SK-N-SH (cell line): ENCODE results near the gene ZMYND8. TPM values are rescaled to one million over a fixed set of nuclear protein-coding genes. Genes with fewer than 3 reads are reported as not detected.

ENCODE experiments used
- CTCF ChIA-PET: fragments of 300-600, 350-600 bp; formaldehyde crosslinking; extraction: SDS; loops from one replicate; lab custom pipeline; 2021; lab: Yijun Ruan, JAX
- POLR2A ChIA-PET: fragments of 350-600 bp; sonication (Branson Sonifier 250); formaldehyde crosslinking; extraction: SDS; loops from one replicate; lab custom pipeline; 2020; ENCODE audit warnings: antibody characterized with exemption, inconsistent platforms; lab: Yijun Ruan, JAX
- DNase-seq: peaks from one replicate; pipeline ENCODE4 v3.0.0; 2012
- H2AFZ ChIP-seq: fragments of 200-600 bp; sonication (generic); 2 replicates; pipeline ENCODE4 v1.8.1; 2016; ENCODE audit warnings: antibody characterized with exemption, mild to moderate bottlenecking, low read depth
- H3F3A ChIP-seq: fragments of 200-600 bp; sonication (generic); replicated peaks from 2 replicates; pipeline ENCODE3; 2016; ENCODE audit warnings: antibody characterized with exemption, mild to moderate bottlenecking; ENCODE audit not compliant: insufficient read depth
- H3K27ac ChIP-seq, 2 experiments: fragments of 200-500 bp in 1 of 2; fragments of 200-600 bp in 1 of 2; sonication (Bioruptor generic) in 1 of 2; sonication (generic), shearing (Covaris generic) in 1 of 2; 2 replicates each; pipeline versions ENCODE4 v1.5.1 to v1.6.1; 2014 to 2016; ENCODE audit warnings: low read depth in 2 of 2, inconsistent platforms in 1 of 2, low read length in 1 of 2, mild to moderate bottlenecking in 1 of 2, mixed read lengths in 1 of 2
- H3K27me3 ChIP-seq: fragments of 200-600 bp; sonication (generic), shearing (Covaris generic); 2 replicates; pipeline ENCODE4 v1.6.1; 2016; ENCODE audit warnings: mixed run types; ENCODE audit not compliant: insufficient read depth
- H3K36me3 ChIP-seq, 2 experiments: fragments of 200-500 bp in 1 of 2; fragments of 200-600 bp in 1 of 2; sonication (Bioruptor generic) in 1 of 2; sonication (generic) in 1 of 2; replicated peaks in 1 of 2; 2 replicates each; pipeline versions ENCODE3 to v1.5.1; 2014 to 2016; ENCODE audit warnings: low read length in 1 of 2, mild to moderate bottlenecking in 1 of 2; ENCODE audit not compliant: insufficient read depth in 2 of 2, control insufficient read depth in 1 of 2
- H3K4me1 ChIP-seq, 2 experiments: fragments of 200-500 bp in 1 of 2; fragments of 200-600 bp in 1 of 2; sonication (Bioruptor generic) in 1 of 2; sonication (generic), shearing (Covaris generic) in 1 of 2; 2 replicates each; pipeline versions ENCODE4 v1.5.1 to v1.6.1; 2014 to 2016; ENCODE audit warnings: low read depth in 1 of 2, low read length in 1 of 2, mixed run types in 1 of 2; ENCODE audit not compliant: insufficient read depth in 2 of 2, control insufficient read depth in 1 of 2
- H3K4me2 ChIP-seq: fragments of 200-600 bp; sonication (generic), shearing (Covaris generic); 2 replicates; pipeline ENCODE4 v1.6.1; 2017; ENCODE audit warnings: mixed run types
- H3K4me3 ChIP-seq, 2 experiments: fragments of 200-500 bp in 1 of 2; fragments of 200-600 bp in 1 of 2; sonication (Bioruptor generic) in 1 of 2; sonication (generic), shearing (Covaris generic) in 1 of 2; 2 replicates each; pipeline versions ENCODE4 v1.5.1 to v1.8.1; 2014 to 2016; ENCODE audit warnings: low read depth in 2 of 2, inconsistent platforms in 1 of 2, low read length in 1 of 2, mild to moderate bottlenecking in 1 of 2, mixed read lengths in 1 of 2, moderate library complexity in 1 of 2
- H3K79me2 ChIP-seq: fragments of 200-600 bp; sonication (generic); 2 replicates; pipeline ENCODE4 v1.8.1; 2017; ENCODE audit warnings: mild to moderate bottlenecking; ENCODE audit not compliant: insufficient read depth
- H3K9ac ChIP-seq: fragments of 200-600 bp; sonication (generic); 2 replicates; pipeline ENCODE4 v1.6.1; 2017; ENCODE audit warnings: mixed run types
- H3K9me2 ChIP-seq: fragments of 200-600 bp; sonication (generic); 2 replicates; pipeline ENCODE4 v1.6.1; 2017; ENCODE audit warnings: mixed run types
- H3K9me3 ChIP-seq: fragments of 200-600 bp; sonication (generic); 2 replicates; pipeline ENCODE4 v1.6.1; 2017; ENCODE audit warnings: mixed run types, mild to moderate bottlenecking, moderate library complexity
- H4K20me1 ChIP-seq: fragments of 200-600 bp; sonication (generic); 2 replicates; pipeline ENCODE4 v1.6.1; 2017; ENCODE audit warnings: mild to moderate bottlenecking, mixed run types; ENCODE audit not compliant: insufficient read depth
- CHD2 ChIP-seq: fragments of 150-350 bp; IDR thresholded peaks from 2 replicates; pipeline ENCODE4 v1.6.1; 2018; ENCODE audit warnings: low read length; ENCODE audit not compliant: partially characterized antibody
- EZH2phosphoT487 ChIP-seq: fragments of 200-600 bp; sonication (generic); IDR thresholded peaks from 2 replicates; pipeline ENCODE4 v1.6.1; 2017; ENCODE audit warnings: low read depth, mixed run types, mild to moderate bottlenecking, antibody characterized with exemption, moderate library complexity, borderline replicate concordance
- GABPA ChIP-seq: IDR thresholded peaks from 2 replicates; pipeline ENCODE4 v1.4.0; 2012; ENCODE audit warnings: low read depth, mild to moderate bottlenecking
- GATA2 ChIP-seq: sonication (generic); formaldehyde crosslinking; IDR thresholded peaks from 2 replicates; pipeline ENCODE4 v1.5.0; 2020; ENCODE audit warnings: mild to moderate bottlenecking, missing genetic modification reagents
- MAX ChIP-seq: IDR thresholded peaks from 2 replicates; pipeline ENCODE4 v1.4.0; 2012; ENCODE audit warnings: low read depth
- MXI1 ChIP-seq: IDR thresholded peaks from 2 replicates; pipeline ENCODE4 v1.6.1; 2012; ENCODE audit warnings: mild to moderate bottlenecking, low read depth, low read length, improper control_type of control experiment
- RAD21 ChIP-seq: IDR thresholded peaks from 2 replicates; pipeline ENCODE4 v1.6.1; 2012; ENCODE audit warnings: mild to moderate bottlenecking, low read length
- RFX5 ChIP-seq: IDR thresholded peaks from 2 replicates; pipeline ENCODE4 v1.6.1; 2012; ENCODE audit warnings: mild to moderate bottlenecking, improper control_type of control experiment, low read length
- SIN3A ChIP-seq: IDR thresholded peaks from 2 replicates; pipeline ENCODE4 v1.6.1; 2012; ENCODE audit warnings: low read depth, mild to moderate bottlenecking, low read length, moderate library complexity, borderline replicate concordance
- WGBS: methylation state at CpG from one replicate; pipeline ENCODE4 v1.1.6; 2017; ENCODE audit warnings: low lambda C conversion rate; 5-methylcytosine and 5-hydroxymethylcytosine counted together
- polyA plus RNA-seq, 3 experiments: library from polyadenylated mRNA; depleted of rRNA; stranded (reverse); fragments of >200 nt; gene quantifications; 2 replicates each; pipeline ENCODE4 v1.2.3, GENCODE V29; 2012
- TF ChIP-seq, protein P1 (sequence below): fragments of 200-600 bp; sonication (generic); IDR thresholded peaks from 2 replicates; pipeline ENCODE4 v1.6.1; 2017; ENCODE audit warnings: antibody characterized with exemption, mild to moderate bottlenecking, moderate library complexity

Gene ZMYND8
- polyA plus RNA-seq, 1 of the 3 experiments (the other 2 are of a cell fraction): 25.3 TPM

- no peak for TF ChIP-seq SIN3A
- no peak for TF ChIP-seq MXI1
- peak; percentile 46 for TF ChIP-seq RAD21
- TF ChIP-seq EZH2phosphoT487: no peak
- no peak for TF ChIP-seq CHD2
- TF ChIP-seq, protein P1, sequence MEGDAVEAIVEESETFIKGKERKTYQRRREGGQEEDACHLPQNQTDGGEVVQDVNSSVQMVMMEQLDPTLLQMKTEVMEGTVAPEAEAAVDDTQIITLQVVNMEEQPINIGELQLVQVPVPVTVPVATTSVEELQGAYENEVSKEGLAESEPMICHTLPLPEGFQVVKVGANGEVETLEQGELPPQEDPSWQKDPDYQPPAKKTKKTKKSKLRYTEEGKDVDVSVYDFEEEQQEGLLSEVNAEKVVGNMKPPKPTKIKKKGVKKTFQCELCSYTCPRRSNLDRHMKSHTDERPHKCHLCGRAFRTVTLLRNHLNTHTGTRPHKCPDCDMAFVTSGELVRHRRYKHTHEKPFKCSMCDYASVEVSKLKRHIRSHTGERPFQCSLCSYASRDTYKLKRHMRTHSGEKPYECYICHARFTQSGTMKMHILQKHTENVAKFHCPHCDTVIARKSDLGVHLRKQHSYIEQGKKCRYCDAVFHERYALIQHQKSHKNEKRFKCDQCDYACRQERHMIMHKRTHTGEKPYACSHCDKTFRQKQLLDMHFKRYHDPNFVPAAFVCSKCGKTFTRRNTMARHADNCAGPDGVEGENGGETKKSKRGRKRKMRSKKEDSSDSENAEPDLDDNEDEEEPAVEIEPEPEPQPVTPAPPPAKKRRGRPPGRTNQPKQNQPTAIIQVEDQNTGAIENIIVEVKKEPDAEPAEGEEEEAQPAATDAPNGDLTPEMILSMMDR: peak; percentile 74
- TF ChIP-seq GATA2: no peak
- TF ChIP-seq GABPA: no peak
- TF ChIP-seq, all 33 proteins: peak for 4
Observed at GRCh38 chr20:47220161-47220582, 136.3 kb downstream of the ZMYND8 start (continued).

GRCh38 chr20:47217482-47218446 is 138.7 kb downstream of the ZMYND8 start:
- no peaks in the 10 kb centered on the region for H3K9me2 ChIP-seq
- H3K27me3 ChIP-seq: no peaks in the 10 kb centered on the region
- 96% methylated on average over 12 of the region's 12 CpGs for WGBS
- POLR2A ChIA-PET: no interaction called here
- H3K79me2 ChIP-seq: peaks cover 36% of the 10 kb centered on the region
- no peak overlapping the region for H3K9ac ChIP-seq
- H2AFZ ChIP-seq: no peak overlapping the region
- H3K27ac ChIP-seq: no peak overlapping the region
- no peak overlapping the region for H3K4me3 ChIP-seq
- H3K36me3 ChIP-seq: peaks cover 42 to 78% of the 10 kb centered on the region in 2 experiments
- H3F3A ChIP-seq: peaks cover 5% of the 10 kb centered on the region
- CTCF ChIA-PET: interaction anchor here (1.2 to 7.7 kb wide), 4 partner anchors 11 to 166 kb away, joined by 4 to 54 read pairs (median 16); no protein-coding TSS in a partner anchor
- no peak for DNase-seq
- H3K4me2 ChIP-seq: no peak overlapping the region
- no peaks in the 10 kb centered on the region for H3K4me1 ChIP-seq
- no peaks in the 10 kb centered on the region for H3K9me3 ChIP-seq
- TF ChIP-seq, protein P1: no peak
- TF ChIP-seq RAD21 (no peak), MAX (no peak), RFX5 (no peak)
- peaks cover 3% of the 10 kb centered on the region; the same call in 1 of the 2 replicates for H4K20me1 ChIP-seq
